NT2/D1 (cell line): Measurements from ENCODE around the gene KCNQ1.

Source experiments
- SUZ12 ChIP-seq: IDR thresholded peaks from 2 replicates; pipeline ENCODE4 v1.6.1; 2011; ENCODE audit not compliant: insufficient read length, insufficient read depth; ENCODE audit errors: extremely low read depth
- YY1 ChIP-seq: IDR thresholded peaks from 2 replicates; pipeline ENCODE4 v1.6.1; 2011; ENCODE audit not compliant: insufficient read length, insufficient read depth
- ZNF274 ChIP-seq: IDR thresholded peaks from 2 replicates; pipeline ENCODE4 v1.6.1; 2011; ENCODE audit warnings: mild to moderate bottlenecking, low read depth, low read length

- TF ChIP-seq SUZ12 (no peak), YY1 (no peak), ZNF274 (no peak)
These were observed 357.0 kb downstream of the KCNQ1 start for GRCh38 chr11:2801711-2802388.
